ENCODE results near the gene GAS1. TPM values are rescaled to one million over a fixed set of nuclear protein-coding genes. Genes with fewer than 3 reads are reported as not detected.

GAS1 gene
- total and polyA plus RNA-seq, 12 donors = 3.2 to 26.3 (median 10.4) TPM

- 71 to 74% methylated on average over 4 of the region's 4 CpGs for WGBS, 2 donors
- no peak for DNase-seq
- Histone ChIP-seq H3K9me3 (peaks cover 0 to 4% (median 0%) of the 10 kb centered on the region in 11 donors), H3K27ac (peak overlapping the region in 1 of 10 donors; percentile 54), H3K4me3 (no peak overlapping the region), H3K36me3 (no peaks in the 10 kb centered on the region), H3K27me3 (no peaks in the 10 kb centered on the region), H3K4me1 (peaks cover 0 to 17% (median 0%) of the 10 kb centered on the region in 9 donors)
- intact Hi-C loops (cut with DNase I) = no loop called here
- no peak for TF ChIP-seq CTCF (IDR thresholded peaks at IDR 0.05)
- peak in 2 of 8 donors; percentile 31 to 69 for ATAC-seq
Measured at GRCh38 chr9:86983249-86983619, 35.9 kb upstream of the GAS1 start.

- no peak for DNase-seq
- Histone ChIP-seq H3K9me3 (peaks cover 0 to 4% (median 0%) of the 10 kb centered on the region in 11 donors), H3K4me1 (peaks cover 0 to 21% (median 3%) of the 10 kb centered on the region in 9 donors), H3K27ac (no peak overlapping the region), H3K36me3 (no peaks in the 10 kb centered on the region), H3K4me3 (no peak overlapping the region), H3K27me3 (no peaks in the 10 kb centered on the region)
- no peak for ATAC-seq
- TF ChIP-seq CTCF (IDR thresholded peaks at IDR 0.05) = no peak
- WGBS, 2 donors = 87 to 90% methylated on average over 3 of the region's 3 CpGs
- intact Hi-C loops (cut with DNase I) = no loop called here
Measured at GRCh38 chr9:86980802-86981201, 33.5 kb upstream of the GAS1 start.

DNA sequence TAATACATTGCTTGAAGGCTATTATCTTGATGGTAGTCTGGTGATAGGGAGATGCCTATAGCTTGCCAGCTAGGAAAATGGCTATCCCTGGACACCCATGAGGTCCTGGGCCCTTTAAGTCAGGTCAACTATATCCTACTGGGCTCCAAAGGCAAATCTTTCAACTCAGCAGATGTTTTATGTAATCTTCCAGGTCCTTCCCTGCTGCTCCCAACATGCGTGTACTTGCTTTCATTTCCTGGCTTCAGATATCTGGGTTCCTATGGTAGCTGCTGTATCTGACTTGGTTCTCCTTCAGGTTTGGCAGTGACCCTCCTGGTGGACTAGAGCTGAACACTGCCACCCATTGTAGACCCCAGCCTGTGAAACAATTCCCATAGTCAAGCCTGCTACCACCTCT, 32.4 kb upstream of the GAS1 start:
- intact Hi-C loops (cut with DNase I) = loop anchor here in 2 of 10 donors (10.0 kb wide), 2 partner anchors 105 to 345 kb away; no protein-coding TSS in a partner anchor
- WGBS, 2 donors = 72 to 80% methylated on average over 1 of the region's 1 CpG

DNA sequence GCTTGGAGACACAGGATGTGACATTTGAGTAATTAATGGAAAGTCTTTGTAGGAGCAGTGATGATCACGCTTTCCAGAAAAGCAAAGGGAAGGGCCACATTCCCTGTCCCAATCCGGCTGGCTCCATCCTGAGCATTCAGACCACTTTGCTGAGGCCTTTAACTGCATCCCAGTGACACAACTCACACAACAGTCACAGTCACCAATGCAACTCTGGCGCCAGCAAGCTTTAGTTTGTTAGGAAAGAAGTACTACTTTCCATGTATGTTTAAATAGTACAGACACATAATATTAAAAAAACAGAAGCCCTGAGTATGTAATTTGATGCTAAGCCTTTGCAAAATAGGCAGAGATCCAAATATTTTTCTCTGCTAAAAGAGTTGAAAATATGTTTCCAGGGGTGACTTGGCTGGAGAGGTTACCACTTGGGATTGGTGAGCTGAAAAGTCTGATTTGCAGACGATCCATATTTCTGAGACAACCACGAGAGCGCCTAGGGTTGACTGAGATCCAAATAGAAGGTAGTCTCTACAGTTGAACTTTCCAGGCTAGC, 31.7 kb upstream of the GAS1 start:
- WGBS, 2 donors = 57 to 64% methylated on average over 6 of the region's 6 CpGs
- intact Hi-C loops (cut with DNase I) = loop anchor here in 2 of 10 donors (10.0 kb wide), 2 partner anchors 106 to 346 kb away; no protein-coding TSS in a partner anchor
- ATAC-seq = peak in 4 of 8 donors; percentile 15 to 43 (median 38)

More for the DNA sequence above, 32.4 kb upstream of the GAS1 start:
- H3K36me3 ChIP-seq = no peaks in the 10 kb centered on the region
- no peak overlapping the region for H3K4me3 ChIP-seq
- ATAC-seq (peak in 1 of 8 donors; percentile 10), DNase-seq (no peak)
- TF ChIP-seq CTCF (IDR thresholded peaks at IDR 0.05) = no peak
- peaks cover 0 to 4% (median 0%) of the 10 kb centered on the region in 11 donors for H3K9me3 ChIP-seq
- no peaks in the 10 kb centered on the region for H3K27me3 ChIP-seq
- peak overlapping the region in 2 of 10 donors; percentile 28 to 35 for H3K27ac ChIP-seq
- H3K4me1 ChIP-seq = peaks cover 0 to 21% (median 3%) of the 10 kb centered on the region in 9 donors

More for the DNA sequence above, 31.7 kb upstream of the GAS1 start:
- peaks cover 0 to 4% (median 0%) of the 10 kb centered on the region in 11 donors for H3K9me3 ChIP-seq
- peak overlapping the region in 6 of 10 donors; percentile 12 to 51 (median 34) for H3K27ac ChIP-seq
- DNase-seq = no peak
- no peak for TF ChIP-seq CTCF (IDR thresholded peaks at IDR 0.05)
- no peaks in the 10 kb centered on the region for H3K27me3 ChIP-seq
- H3K4me3 ChIP-seq = no peak overlapping the region
- no peaks in the 10 kb centered on the region for H3K36me3 ChIP-seq
- peaks cover 0 to 21% (median 3%) of the 10 kb centered on the region in 9 donors for H3K4me1 ChIP-seq
